Gastrocnemius medialis (tissue), 4 donors: ENCODE results near the gene THPO. TPM values are rescaled to one million over a fixed set of nuclear protein-coding genes. Genes with fewer than 3 reads are reported as not detected.

Experiments used
- ATAC-seq, 2 donors: fragments of 150-250 bp; one replicate each; pipeline ENCODE4 v1.9.1; 2016
- DNase-seq, 2 donors: peaks; one replicate each; pipeline ENCODE4 v3.0.0-alpha.2; 2019
- H3K27ac ChIP-seq, 4 donors: fragments of 200-600 bp; sonication (generic); 1 replicate in 1 of 4; 2 replicates in 3 of 4; pipeline ENCODE4 v1.5.1; 2016 to 2018; ENCODE audit warnings: mild to moderate bottlenecking in 2 of 4, moderate library complexity in 1 of 4
- H3K27me3 ChIP-seq, 3 donors: fragments of 200-600 bp; sonication (generic) in 2 of 3; 1 replicate in 1 of 3; 2 replicates in 2 of 3; pipeline versions ENCODE4 v1.5.1 to v1.6.0; 2016 to 2019; ENCODE audit warnings: mild to moderate bottlenecking in 1 of 3, moderate library complexity in 1 of 3
- H3K36me3 ChIP-seq, 2 donors: fragments of 200-600 bp; sonication (generic) in 1 of 2; one replicate each; pipeline ENCODE4 v1.5.1; 2017 to 2018
- H3K4me1 ChIP-seq, 2 donors: fragments of 200-600 bp; sonication (generic) in 1 of 2; one replicate each; pipeline ENCODE4 v1.5.1; 2016 to 2017; ENCODE audit warnings: mild to moderate bottlenecking in 2 of 2
- H3K4me3 ChIP-seq, 4 donors: fragments of 200-600 bp; sonication (generic) in 3 of 4; 1 replicate in 1 of 4; 2 replicates in 3 of 4; pipeline ENCODE4 v1.5.1; 2016 to 2019; ENCODE audit warnings: mild to moderate bottlenecking in 2 of 4
- H3K9me3 ChIP-seq, 3 donors: fragments of 200-600 bp; sonication (generic) in 2 of 3; 1 replicate in 1 of 3; 2 replicates in 2 of 3; pipeline ENCODE4 v1.5.1; 2016 to 2019
- CTCF ChIP-seq, 5 experiments: fragments of 450-650 bp in 3 of 5; fragments of 200-600 bp in 2 of 5; sonication (generic) in 2 of 5; IDR thresholded peaks in 4 of 5; conservative IDR thresholded peaks in 1 of 5; 1 replicate in 4 of 5; 2 replicates in 1 of 5; pipeline ENCODE4 v1.5.1; 2016 to 2019; ENCODE audit warnings: antibody characterized with exemption in 5 of 5, mild to moderate bottlenecking in 3 of 5, moderate library complexity in 3 of 5
- POLR2A ChIP-seq, 2 donors: fragments of 450-650 bp; IDR thresholded peaks; one replicate each; pipeline ENCODE4 v1.6.1; 2017; ENCODE audit warnings: antibody characterized with exemption in 2 of 2, mild to moderate bottlenecking in 2 of 2, moderate library complexity in 2 of 2
- in situ Hi-C, 4 donors: fragments of 200-750 bp; cut with MboI; loops; one replicate each; pipeline versions ENCODE4 v1.15.0 to v1.8.0; 2017; ENCODE audit warnings: low sequenced_read_pairs in 4 of 4
- intact Hi-C: fragments of 100-400 bp; cut with DNase I; formaldehyde crosslinking; loops from one replicate; pipeline ENCODE4 v1.15.1; 2023; ENCODE audit warnings: low total_unique reads
- total RNA-seq, 4 donors: library from RNA; depleted of rRNA; stranded (reverse); fragments of >200 nt; gene quantifications; one replicate each; pipeline versions ENCODE4 v1.1.0 to v1.2.3, GENCODE V29; 2016

THPO gene
- total RNA-seq, 4 donors from 2014 or later = 0.36 to 2.5 (median 0.69) TPM; not detected in 1

- ATAC-seq (peak in 1 of 2 donors; percentile 13), DNase-seq (no peak)
- Histone ChIP-seq H3K4me3 (peak overlapping the region; percentile 75 to 90 (median 82)), H3K27me3 (no peaks in the 10 kb centered on the region), H3K9me3 (no peaks in the 10 kb centered on the region), H3K27ac (peak overlapping the region; percentile 98 to 99 (median 98)), H3K4me1 (peaks cover 38 to 47% of the 10 kb centered on the region in 2 donors), H3K36me3 (peaks cover 0 to 49% of the 10 kb centered on the region in 2 donors)
- TF ChIP-seq POLR2A (IDR thresholded peaks at IDR 0.05) = no peak
- TF ChIP-seq CTCF (IDR thresholded peaks at IDR 0.05 in 4 of 5, conservative IDR thresholded peaks at IDR 0.05 in 1 of 5) = no peak
- intact Hi-C loops (loop anchor here (2.0 to 10.0 kb wide), 2 partner anchors 14 to 1030 kb away; no protein-coding TSS in a partner anchor), in situ Hi-C loops (no loop called here)
These were observed 42.7 kb downstream of the THPO start for GRCh38 chr3:184335291-184335660.

- no peaks in the 10 kb centered on the region for H3K9me3 ChIP-seq
- peak in 1 of 2 donors; percentile 12 for ATAC-seq
- DNase-seq = no peak
- TF ChIP-seq CTCF (IDR thresholded peaks at IDR 0.05 in 4 of 5, conservative IDR thresholded peaks at IDR 0.05 in 1 of 5) (no peak), POLR2A (IDR thresholded peaks at IDR 0.05) (no peak)
- no peaks in the 10 kb centered on the region for H3K27me3 ChIP-seq
- H3K27ac ChIP-seq = peak overlapping the region; percentile 98 to 99 (median 98)
- peaks cover 33 to 44% of the 10 kb centered on the region in 2 donors for H3K4me1 ChIP-seq
- no peak overlapping the region for H3K4me3 ChIP-seq
- intact Hi-C loops (loop anchor here (2.0 to 10.0 kb wide), 2 partner anchors 14 to 1030 kb away; no protein-coding TSS in a partner anchor), in situ Hi-C loops (no loop called here)
- H3K36me3 ChIP-seq = peaks cover 0 to 55% of the 10 kb centered on the region in 2 donors
These were observed 43.4 kb downstream of the THPO start for GRCh38 chr3:184334470-184335158.

GRCh38 chr3:184333700-184334099 lies 44.3 kb downstream of the THPO start:
- ATAC-seq = no peak
- TF ChIP-seq POLR2A (IDR thresholded peaks at IDR 0.05) (no peak), CTCF (IDR thresholded peaks at IDR 0.05 in 4 of 5, conservative IDR thresholded peaks at IDR 0.05 in 1 of 5) (no peak)
- DNase-seq = no peak
- Histone ChIP-seq H3K4me3 (no peak overlapping the region), H3K4me1 (peaks cover 27 to 36% of the 10 kb centered on the region in 2 donors), H3K9me3 (no peaks in the 10 kb centered on the region), H3K27ac (peak overlapping the region; percentile 98 to 99 (median 98)), H3K36me3 (peaks cover 0 to 64% of the 10 kb centered on the region in 2 donors), H3K27me3 (no peaks in the 10 kb centered on the region)
- in situ Hi-C loops (no loop called here), intact Hi-C loops (loop anchor here (2.0 to 10.0 kb wide), 2 partner anchors 13 to 1029 kb away; no protein-coding TSS in a partner anchor)

GRCh38 chr3:184333190-184333589 lies 44.8 kb downstream of the THPO start:
- ATAC-seq (no peak), DNase-seq (no peak)
- TF ChIP-seq CTCF (IDR thresholded peaks at IDR 0.05 in 4 of 5, conservative IDR thresholded peaks at IDR 0.05 in 1 of 5) = no peak
- Histone ChIP-seq H3K27ac (peak overlapping the region; percentile 98 to 99 (median 98)), H3K4me3 (no peak overlapping the region), H3K36me3 (peaks cover 0 to 70% of the 10 kb centered on the region in 2 donors), H3K9me3 (no peaks in the 10 kb centered on the region), H3K4me1 (peaks cover 22 to 31% of the 10 kb centered on the region in 2 donors), H3K27me3 (no peaks in the 10 kb centered on the region)
- intact Hi-C loops = loop anchor here (10.0 kb wide), 1 partner anchor 1028 kb away; no protein-coding TSS in a partner anchor
- in situ Hi-C loops = no loop called here
